Esophagus squamous epithelium (tissue), 5 donors: ENCODE measurements around the gene CORO1C. TPM values are rescaled to one million over a fixed set of nuclear protein-coding genes. Genes with fewer than 3 reads are reported as not detected.
A peak's percentile ranks its signal among the peaks of the same experiment; 100 is the strongest.
"Not testable (repeated sequence)": the region's sequence is repeated elsewhere in the genome, so short reads cannot be mapped to it uniquely, and the experiment has no call there.

Experiments used
- DNase-seq: peaks from one replicate; lab custom pipeline; 2025; lab: John Stamatoyannopoulos, UW
- H3K27ac ChIP-seq, 4 donors: fragments of 200-600 bp; sonication (generic); one replicate each; pipeline ENCODE4 v1.5.1; 2016 to 2019; ENCODE audit warnings: mild to moderate bottlenecking in 1 of 4
- H3K27me3 ChIP-seq, 4 donors: fragments of 200-600 bp; sonication (generic); 1 replicate in 3 of 4; 2 replicates in 1 of 4; pipeline versions ENCODE4 v1.5.1 to v1.6.0; 2017 to 2021; ENCODE audit warnings: antibody characterized with exemption in 1 of 4
- H3K36me3 ChIP-seq, 3 donors: fragments of 200-600 bp; sonication (generic); one replicate each; pipeline ENCODE4 v1.5.1; 2016 to 2019
- H3K4me1 ChIP-seq, 3 donors: fragments of 200-600 bp; sonication (generic); one replicate each; pipeline ENCODE4 v1.5.1; 2017 to 2019
- H3K4me3 ChIP-seq, 4 donors: fragments of 200-600 bp; sonication (generic); 1 replicate in 3 of 4; 2 replicates in 1 of 4; pipeline ENCODE4 v1.5.1; 2016 to 2019; ENCODE audit warnings: mild to moderate bottlenecking in 2 of 4, moderate library complexity in 1 of 4
- H3K9me3 ChIP-seq, 3 donors: fragments of 200-600 bp; sonication (generic); one replicate each; pipeline ENCODE4 v1.5.1; 2016 to 2019
- CTCF ChIP-seq, 6 experiments: fragments of 450-650 bp in 4 of 6; fragments of 200-600 bp in 2 of 6; sonication (generic) in 2 of 6; IDR thresholded peaks; one replicate each; pipeline ENCODE4 v1.5.1; 2016 to 2019; ENCODE audit warnings: antibody characterized with exemption in 6 of 6, mild to moderate bottlenecking in 4 of 6, moderate library complexity in 4 of 6
- POLR2A ChIP-seq, 4 donors: fragments of 450-650 bp; IDR thresholded peaks; one replicate each; pipeline ENCODE4 v1.6.1; 2017; ENCODE audit warnings: antibody characterized with exemption in 4 of 4, mild to moderate bottlenecking in 4 of 4, moderate library complexity in 3 of 4
- WGBS, 2 donors: methylation state at CpG; one replicate each; pipeline ENCODE4 v1.1.5; 2018; 5-methylcytosine and 5-hydroxymethylcytosine counted together
- intact Hi-C: fragments of 100-400 bp; cut with DNase I; formaldehyde crosslinking; loops from one replicate; pipeline ENCODE4 v1.15.0; 2022
- total RNA-seq, 4 donors: library from RNA; depleted of rRNA; stranded (reverse); fragments of >200 nt; gene quantifications; one replicate each; pipeline ENCODE4 v1.1.0, GENCODE V29; 2016
- donor health status: DM: yes; HTN: yes; CAD: no.

CORO1C gene
- total RNA-seq, 4 donors from 2014 or later, result 67.2 to 142 (median 114) TPM

GRCh38 chr12:108734200-108734906, 3.0 kb upstream of the CORO1C start:
- Histone ChIP-seq H3K27ac (peak overlapping the region; percentile 97 to 99 (median 98)), H3K27me3 (no peaks in the 10 kb centered on the region), H3K4me3 (no peak overlapping the region), H3K9me3 (no peaks in the 10 kb centered on the region), H3K36me3 (no peaks in the 10 kb centered on the region), H3K4me1 (peaks cover 12 to 42% (median 13%) of the 10 kb centered on the region in 3 donors)
- TF ChIP-seq POLR2A (IDR thresholded peaks at IDR 0.05), result no peak
- TF ChIP-seq CTCF (IDR thresholded peaks at IDR 0.05), result no peak
- no peak for DNase-seq
- WGBS, 2 donors, result 32 to 37% methylated on average over 8 to 9 of the region's 9 CpGs
- intact Hi-C loops, result loop anchor here (5.0 to 10.0 kb wide), 3 partner anchors 37 to 120 kb away; partner anchors contain the start of gene SSH1

DNA sequence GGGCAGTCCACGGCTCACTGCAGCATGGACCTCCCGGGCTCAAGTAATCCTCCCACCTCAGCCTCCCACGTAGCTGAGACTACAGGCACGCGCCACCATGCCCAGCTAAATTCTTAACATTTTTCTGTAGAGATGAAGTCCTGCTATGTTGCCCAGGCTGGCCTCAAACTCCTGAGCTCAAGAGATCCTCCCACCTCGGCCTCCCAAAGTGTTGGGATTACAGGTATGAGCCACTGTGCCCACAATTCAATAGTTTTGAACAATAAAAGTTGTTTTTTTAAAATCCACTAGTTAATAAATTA, 1.9 kb upstream of the CORO1C start:
- H3K9me3 ChIP-seq, H3K27me3 ChIP-seq, H3K36me3 ChIP-seq, DNase-seq, H3K4me3 ChIP-seq: not testable (repeated sequence)
- WGBS, 2 donors, result 76 to 93% methylated on average over 4 to 6 of the region's 6 CpGs
- peak overlapping the region; percentile 97 to 99 (median 98) for H3K27ac ChIP-seq
- peaks cover 12 to 53% (median 19%) of the 10 kb centered on the region in 3 donors for H3K4me1 ChIP-seq
- intact Hi-C loops, result loop anchor here (5.0 to 10.0 kb wide), 3 partner anchors 36 to 122 kb away; partner anchors contain the start of gene SSH1

GRCh38 chr12:108732489-108733229, 1.3 kb upstream of the CORO1C start:
- Histone ChIP-seq H3K4me3 (peak overlapping the region; percentile 72 to 98 (median 78)), H3K4me1 (peaks cover 12 to 59% (median 20%) of the 10 kb centered on the region in 3 donors), H3K27me3 (no peaks in the 10 kb centered on the region), H3K36me3 (no peaks in the 10 kb centered on the region), H3K9me3 (no peaks in the 10 kb centered on the region), H3K27ac (peak overlapping the region; percentile 97 to 99 (median 98))
- 64 to 65% methylated on average over 12 to 13 of the region's 13 CpGs for WGBS, 2 donors
- intact Hi-C loops, result loop anchor here (5.0 to 10.0 kb wide), 3 partner anchors 35 to 122 kb away; partner anchors contain the start of gene SSH1
- DNase-seq, result no peak
- no peak for TF ChIP-seq POLR2A (IDR thresholded peaks at IDR 0.05)
- TF ChIP-seq CTCF (IDR thresholded peaks at IDR 0.05), result no peak

DNA sequence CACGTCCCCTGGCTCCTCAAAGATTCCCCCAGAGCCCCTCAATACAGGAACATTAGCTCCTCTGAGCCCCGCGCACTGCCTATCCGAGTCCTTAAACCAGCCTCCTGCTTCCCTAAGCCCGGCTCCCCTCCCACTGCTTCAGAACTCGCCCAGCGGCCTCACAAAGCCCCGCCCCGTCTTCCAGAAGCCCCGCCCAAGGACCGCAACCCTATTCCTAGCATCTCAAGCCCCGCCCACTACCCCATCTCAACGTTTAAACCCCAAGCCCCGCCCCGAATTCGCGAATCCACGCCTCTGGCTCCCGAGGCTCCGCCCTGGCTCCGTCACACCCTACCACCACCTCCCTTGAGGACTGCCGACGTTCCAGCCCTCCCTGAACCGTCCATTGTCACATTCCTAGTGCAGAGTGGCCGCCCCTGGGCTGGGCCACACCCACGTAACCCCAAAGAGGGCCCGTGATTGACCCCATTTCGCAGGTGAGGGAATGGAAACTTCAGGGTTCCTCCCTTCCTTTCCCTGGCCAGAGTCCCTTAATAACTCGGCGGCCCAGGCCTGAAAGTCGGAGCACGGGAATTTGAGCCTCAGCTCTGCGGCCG, 646 bp upstream of the CORO1C start:
- TF ChIP-seq CTCF (IDR thresholded peaks at IDR 0.05) (no peak), POLR2A (IDR thresholded peaks at IDR 0.05) (peak in 3 of 4 donors; percentile 32 to 74 (median 59))
- intact Hi-C loops, result loop anchor here (5.0 to 10.0 kb wide), 3 partner anchors 35 to 123 kb away; partner anchors contain the start of gene SSH1
- WGBS, 2 donors, result 4 to 9% methylated on average over 9 to 25 of the region's 34 CpGs

DNA sequence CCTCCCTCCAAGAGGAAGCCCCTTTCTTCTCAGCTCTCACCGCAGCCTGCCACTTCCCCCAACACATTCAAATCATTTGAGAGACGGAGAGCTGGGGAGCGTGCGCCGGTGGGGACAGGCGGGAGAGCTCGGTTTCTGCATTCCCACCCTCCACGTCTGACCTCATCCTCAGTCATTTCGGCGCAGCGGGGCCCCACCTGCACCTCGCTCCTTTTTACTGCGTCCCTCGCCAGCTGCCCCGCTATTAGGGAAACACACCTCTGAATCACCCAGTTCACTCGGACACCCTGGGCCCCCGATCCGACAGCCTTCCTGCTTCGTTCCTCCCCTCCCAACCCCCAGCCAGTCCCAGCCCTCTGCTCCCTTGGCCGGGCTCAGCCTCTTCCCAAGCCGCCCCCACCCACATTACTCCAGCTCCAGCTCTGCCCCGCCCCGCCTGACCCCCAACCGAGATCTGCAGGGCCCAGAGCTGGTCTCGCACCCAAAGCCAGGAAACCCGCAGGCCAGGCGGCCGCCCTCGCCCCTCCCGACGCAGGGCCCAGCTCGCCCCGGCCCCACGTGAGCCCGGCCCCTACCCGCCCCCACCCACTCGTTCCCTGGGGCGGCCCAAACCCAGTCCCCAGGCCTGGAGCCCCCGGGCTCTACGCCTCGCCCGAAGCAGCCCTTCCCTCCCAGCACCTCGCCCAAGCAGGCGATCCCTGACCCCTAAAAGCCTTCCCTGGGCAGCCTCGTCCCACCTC, 783 bp downstream of the CORO1C start:
- no peak for DNase-seq
- no peaks in the 10 kb centered on the region for H3K9me3 ChIP-seq
- peaks cover 12 to 80% (median 29%) of the 10 kb centered on the region in 3 donors for H3K4me1 ChIP-seq
- H3K27ac ChIP-seq, result peak overlapping the region; percentile 97 to 99 (median 98)
- peak overlapping the region; percentile 72 to 98 (median 78) for H3K4me3 ChIP-seq
- TF ChIP-seq POLR2A (IDR thresholded peaks at IDR 0.05) (peak in 3 of 4 donors; percentile 33 to 68 (median 62)), CTCF (IDR thresholded peaks at IDR 0.05) (no peak)
- no peaks in the 10 kb centered on the region for H3K36me3 ChIP-seq
- H3K27me3 ChIP-seq, result no peaks in the 10 kb centered on the region
- intact Hi-C loops, result loop anchor here (5.0 to 10.0 kb wide), 3 partner anchors 33 to 124 kb away; partner anchors contain the start of gene SSH1
- WGBS, 2 donors, result 0 to 1% methylated on average over 18 to 25 of the region's 45 CpGs

More for the DNA sequence above, 646 bp upstream of the CORO1C start:
- Histone ChIP-seq H3K9me3 (no peaks in the 10 kb centered on the region), H3K27me3 (no peaks in the 10 kb centered on the region), H3K36me3 (no peaks in the 10 kb centered on the region), H3K4me3 (peak overlapping the region; percentile 72 to 98 (median 78)), H3K4me1 (peaks cover 12 to 66% (median 23%) of the 10 kb centered on the region in 3 donors), H3K27ac (peak overlapping the region; percentile 97 to 99 (median 98))
- DNase-seq, result peak; percentile 96
